Lung (tissue), 16 donors: ENCODE data around the gene NGRN. TPM values are rescaled to one million over a fixed set of nuclear protein-coding genes. Genes with fewer than 3 reads are reported as not detected.

Source experiments
- ATAC-seq: fragments of 200-7000 bp; cut with Tn5 transposase; one replicate; pipeline ENCODE4 v1.9.1; 2020; ENCODE audit warnings: moderate number of reproducible peaks; ENCODE audit not compliant: insufficient read depth, low FRiP score
- DNase-seq, 3 donors: peaks; one replicate each; pipeline ENCODE4 v3.0.0-alpha.2; 2013 to 2017
- H3K27ac ChIP-seq, 2 donors: one replicate each; pipeline ENCODE4 v1.5.1; 2013; ENCODE audit warnings: mild to moderate bottlenecking in 2 of 2, moderate library complexity in 2 of 2, control low read depth in 1 of 2, inconsistent platforms in 1 of 2, low read depth in 1 of 2, low read length in 1 of 2
- H3K27me3 ChIP-seq, 3 donors: one replicate each; pipeline ENCODE4 v1.5.1; 2013; ENCODE audit warnings: low read length in 2 of 3; ENCODE audit not compliant: control insufficient read depth in 3 of 3, insufficient read depth in 3 of 3
- H3K36me3 ChIP-seq, 4 donors: one replicate each; pipeline ENCODE4 v1.5.1; 2013; ENCODE audit warnings: low read length in 4 of 4, mild to moderate bottlenecking in 1 of 4, moderate library complexity in 1 of 4; ENCODE audit not compliant: control insufficient read depth in 4 of 4, insufficient read depth in 4 of 4
- H3K4me1 ChIP-seq, 5 donors: one replicate each; pipeline ENCODE4 v1.5.1; 2013; ENCODE audit warnings: low read length in 5 of 5, mild to moderate bottlenecking in 2 of 5, moderate library complexity in 1 of 5; ENCODE audit not compliant: control insufficient read depth in 5 of 5, insufficient read depth in 5 of 5
- H3K4me3 ChIP-seq: one replicate; pipeline ENCODE4 v1.5.1; 2013; ENCODE audit warnings: mild to moderate bottlenecking, control low read depth, moderate library complexity
- H3K9ac ChIP-seq, 2 donors: one replicate each; pipeline ENCODE4 v1.5.1; 2013; ENCODE audit warnings: low read length in 2 of 2, control low read depth in 1 of 2; ENCODE audit not compliant: insufficient read depth in 1 of 2
- H3K9me3 ChIP-seq, 4 donors: one replicate each; pipeline ENCODE4 v1.5.1; 2013; ENCODE audit warnings: low read length in 3 of 4, mild to moderate bottlenecking in 1 of 4, moderate library complexity in 1 of 4; ENCODE audit not compliant: control insufficient read depth in 4 of 4, insufficient read depth in 3 of 4
- WGBS, 2 donors: extraction: QIAGEN DNeasy Blood & Tissue Kit; methylation state at CpG; one replicate each; pipeline ENCODE4 v1.1.7; 2013; 5-methylcytosine and 5-hydroxymethylcytosine counted together
- long read RNA-seq, 5 donors: transcript quantifications; one replicate each; lab custom pipeline, GENCODE V29; 2026
- polyA plus RNA-seq, 2 donors: library from polyadenylated mRNA; stranded (reverse); fragments of 200-250 nt; gene quantifications; one replicate each; pipeline ENCODE4 v1.2.1, GENCODE V29; 2013
- total RNA-seq, 2 donors: library from RNA; depleted of rRNA in 1 of 2; stranded (reverse); fragments of >200 nt in 1 of 2; gene quantifications; one replicate each; pipeline ENCODE4 v1.2.1, GENCODE V29; 2014 to 2021
- TF ChIP-seq, protein P1 (sequence below): IDR thresholded peaks from 2 replicates; pipeline ENCODE4 v1.5.1; 2012; ENCODE audit warnings: mild to moderate bottlenecking; ENCODE audit errors: control extremely low read depth, extremely low read depth
- donor health status: control.
- donor health status: control.
- donor health status: Bipolar disorder and iron deficiency.
- donor health status: healthy.
- donor health status: DM: yes; HTN: yes; CAD: no.

NGRN gene, protein sequence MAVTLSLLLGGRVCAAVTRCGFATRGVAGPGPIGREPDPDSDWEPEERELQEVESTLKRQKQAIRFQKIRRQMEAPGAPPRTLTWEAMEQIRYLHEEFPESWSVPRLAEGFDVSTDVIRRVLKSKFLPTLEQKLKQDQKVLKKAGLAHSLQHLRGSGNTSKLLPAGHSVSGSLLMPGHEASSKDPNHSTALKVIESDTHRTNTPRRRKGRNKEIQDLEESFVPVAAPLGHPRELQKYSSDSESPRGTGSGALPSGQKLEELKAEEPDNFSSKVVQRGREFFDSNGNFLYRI
- total RNA-seq (10 to 100 TPM; 85.2 to 89.2 TPM), polyA plus RNA-seq (10 to 100 TPM; 55.2 to 57.3 TPM)
- long read RNA-seq, donor 1, full-length matches to known transcripts: 127 of 127 reads
- long read RNA-seq, donor 1, partial matches to known transcripts: 0 of 127 reads
- long read RNA-seq, donor 1, other reads (novel, unspliced or antisense): 0 of 127 reads
- long read RNA-seq, donor 2, full-length matches to known transcripts: 50 of 50 reads
- long read RNA-seq, donor 2, partial matches to known transcripts: 0 of 50 reads
- long read RNA-seq, donor 2, other reads (novel, unspliced or antisense): 0 of 50 reads
- long read RNA-seq, donor 3, full-length matches to known transcripts: 66 of 66 reads
- long read RNA-seq, donor 3, partial matches to known transcripts: 0 of 66 reads
- long read RNA-seq, donor 3, other reads (novel, unspliced or antisense): 0 of 66 reads
- long read RNA-seq, donor 4, transcript NGRN-201 (2 exons, 2,784 nt): major isoform, 52 of 52 reads
- long read RNA-seq, donor 4, partial matches to known transcripts: 0 of 52 reads
- long read RNA-seq, donor 4, other reads (novel, unspliced or antisense): 0 of 52 reads
- long read RNA-seq, donor 5, full-length matches to known transcripts: 132 of 132 reads
- long read RNA-seq, donor 5, partial matches to known transcripts: 0 of 132 reads
- long read RNA-seq, donor 5, other reads (novel, unspliced or antisense): 0 of 132 reads

DNA sequence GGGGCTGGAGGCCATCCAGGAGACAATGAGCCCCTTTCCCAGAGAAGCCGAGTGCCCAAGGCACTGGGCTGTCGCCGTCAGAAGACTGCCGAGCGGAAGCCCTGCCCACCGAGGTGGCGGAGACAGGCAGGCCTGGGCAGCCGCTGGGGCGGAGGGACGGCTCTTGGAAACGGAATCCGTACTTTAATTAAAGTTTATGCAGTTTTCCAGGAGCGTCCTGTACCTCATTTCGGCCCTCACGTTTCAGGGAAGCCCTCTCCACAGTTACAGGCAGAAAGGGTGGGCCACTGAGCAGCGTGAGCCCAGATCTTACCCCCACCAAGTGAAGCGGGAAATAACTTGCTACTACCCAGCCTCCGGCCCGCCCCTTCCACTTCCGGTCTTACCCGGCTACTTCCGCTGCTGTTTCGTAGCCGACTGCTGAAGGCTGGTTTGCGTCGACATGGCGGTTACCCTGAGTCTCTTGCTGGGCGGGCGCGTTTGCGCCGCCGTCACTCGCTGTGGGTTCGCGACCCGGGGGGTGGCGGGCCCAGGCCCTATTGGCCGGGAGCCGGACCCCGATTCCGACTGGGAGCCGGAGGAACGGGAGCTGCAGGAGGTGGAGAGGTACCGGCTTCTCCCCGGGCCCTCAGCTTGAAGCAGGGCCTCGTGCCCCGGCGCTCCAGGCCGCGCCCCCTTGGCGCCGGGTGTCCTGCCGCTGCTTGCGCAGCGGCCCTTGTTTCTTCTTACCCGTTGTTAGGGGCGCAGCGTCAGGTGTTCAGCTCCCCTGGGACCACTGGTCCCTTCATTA lies at the start of gene NGRN:
Gene NGRN, plus strand, starts transcription at position 402 of the 790 bp plus-strand sequence. Its CDS starts 41 bp downstream, at position 443.
- TF ChIP-seq, protein P1, sequence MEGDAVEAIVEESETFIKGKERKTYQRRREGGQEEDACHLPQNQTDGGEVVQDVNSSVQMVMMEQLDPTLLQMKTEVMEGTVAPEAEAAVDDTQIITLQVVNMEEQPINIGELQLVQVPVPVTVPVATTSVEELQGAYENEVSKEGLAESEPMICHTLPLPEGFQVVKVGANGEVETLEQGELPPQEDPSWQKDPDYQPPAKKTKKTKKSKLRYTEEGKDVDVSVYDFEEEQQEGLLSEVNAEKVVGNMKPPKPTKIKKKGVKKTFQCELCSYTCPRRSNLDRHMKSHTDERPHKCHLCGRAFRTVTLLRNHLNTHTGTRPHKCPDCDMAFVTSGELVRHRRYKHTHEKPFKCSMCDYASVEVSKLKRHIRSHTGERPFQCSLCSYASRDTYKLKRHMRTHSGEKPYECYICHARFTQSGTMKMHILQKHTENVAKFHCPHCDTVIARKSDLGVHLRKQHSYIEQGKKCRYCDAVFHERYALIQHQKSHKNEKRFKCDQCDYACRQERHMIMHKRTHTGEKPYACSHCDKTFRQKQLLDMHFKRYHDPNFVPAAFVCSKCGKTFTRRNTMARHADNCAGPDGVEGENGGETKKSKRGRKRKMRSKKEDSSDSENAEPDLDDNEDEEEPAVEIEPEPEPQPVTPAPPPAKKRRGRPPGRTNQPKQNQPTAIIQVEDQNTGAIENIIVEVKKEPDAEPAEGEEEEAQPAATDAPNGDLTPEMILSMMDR: no peak
- peaks cover 5 to 31% (median 10%) of the 10 kb centered on the region in 5 donors for H3K4me1 ChIP-seq
- 0 to 1% methylated on average over 59 of the region's 59 CpGs for WGBS, 2 donors

DNA sequence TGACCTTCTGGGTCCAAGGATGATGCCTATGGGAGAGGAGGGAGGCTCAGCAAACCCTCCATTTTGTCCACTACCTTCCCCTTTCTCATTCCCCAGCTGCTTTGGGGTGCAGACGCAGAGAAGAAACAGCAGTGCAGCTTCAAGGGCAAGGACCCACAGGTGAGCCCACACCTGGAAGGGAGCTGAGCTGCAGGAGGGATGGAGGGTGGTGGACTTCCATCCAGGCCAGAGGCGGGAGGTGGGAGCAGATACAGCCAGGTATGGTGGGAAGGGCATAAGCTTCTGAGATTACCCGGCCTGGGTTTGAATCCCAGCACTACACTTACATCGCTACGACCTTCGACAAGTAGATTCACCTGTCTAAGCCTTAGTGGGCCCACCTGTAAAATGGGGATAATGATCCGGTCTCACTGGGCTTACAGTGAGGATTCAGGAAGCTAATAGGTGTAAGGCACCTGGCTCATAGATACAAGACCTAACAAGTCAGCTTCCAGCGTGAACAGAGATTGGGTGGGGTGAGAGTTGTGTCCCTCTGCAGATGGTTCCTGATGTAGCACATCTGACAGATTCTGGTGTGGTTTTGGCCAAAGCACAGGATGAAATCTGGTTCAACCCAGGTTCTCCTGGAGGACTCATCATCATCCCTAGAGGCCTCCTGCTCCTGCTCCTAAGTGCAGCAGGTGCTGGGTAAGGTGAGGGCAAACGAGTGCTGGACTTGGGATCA lies 47.6 kb upstream of the NGRN start:
- DNase-seq (no peak), ATAC-seq (no peak)
- TF ChIP-seq, protein P1: no peak
- H3K9ac ChIP-seq: no peak overlapping the region
- no peak overlapping the region for H3K27ac ChIP-seq
- no peaks in the 10 kb centered on the region for H3K9me3 ChIP-seq
- H3K36me3 ChIP-seq: peaks cover 0 to 12% (median 1%) of the 10 kb centered on the region in 4 donors
- WGBS, 2 donors: 88 to 96% methylated on average over 9 of the region's 9 CpGs
- no peaks in the 10 kb centered on the region for H3K27me3 ChIP-seq
- no peak overlapping the region for H3K4me3 ChIP-seq
- peaks cover 0 to 11% (median 0%) of the 10 kb centered on the region in 5 donors for H3K4me1 ChIP-seq

More for the DNA sequence above, at the start of gene NGRN:
- no peaks in the 10 kb centered on the region for H3K27me3 ChIP-seq
- H3K36me3 ChIP-seq: peaks cover 2 to 16% (median 8%) of the 10 kb centered on the region in 4 donors
- H3K27ac ChIP-seq: peak within 1 kb of the TSS; percentile 97 to 99
- peak within 1 kb of the TSS; percentile 74 for H3K4me3 ChIP-seq
- DNase-seq: peak; percentile 94 to 97 (median 96)
- peak; percentile 92 for ATAC-seq
- peak within 1 kb of the TSS; percentile 89 to 94 for H3K9ac ChIP-seq
- no peaks in the 10 kb centered on the region for H3K9me3 ChIP-seq
